GM18951 (cell line): ENCODE data around the gene GRB10.

Experiments used
- POLR2A ChIP-seq: IDR thresholded peaks from 4 replicates; pipeline ENCODE4 v1.6.1; 2011; ENCODE audit warnings: mild to moderate bottlenecking; ENCODE audit not compliant: insufficient read length, insufficient read depth; ENCODE audit errors: extremely low read depth
- in situ Hi-C: fragments of 300-500 bp; cut with MboI; formaldehyde crosslinking; loops from one replicate; pipeline ENCODE4 v1.12.0; 2022; ENCODE audit warnings: low sequenced_read_pairs, mixed read lengths, inconsistent platforms; ENCODE audit not compliant: unreplicated experiment

The GRB10 gene

DNA sequence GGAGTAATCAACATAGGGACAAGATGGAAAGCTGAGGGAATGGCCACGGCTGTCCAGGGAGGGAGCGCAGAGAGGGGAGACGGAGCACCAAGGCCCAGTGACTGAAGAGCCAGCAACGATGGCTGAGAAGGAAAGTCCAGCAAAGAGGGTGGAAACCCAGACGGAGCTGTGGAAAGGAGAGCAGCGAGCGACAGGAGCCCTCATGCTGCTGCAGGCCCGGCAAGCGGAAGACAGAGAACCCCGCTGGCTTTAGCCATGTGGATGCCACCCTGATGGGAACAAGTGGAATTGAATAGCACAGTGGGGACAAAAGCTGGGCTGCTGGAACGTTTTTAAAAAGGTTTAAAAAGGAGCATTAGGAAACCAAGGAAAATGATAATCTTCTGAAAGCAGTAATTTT lies 134.6 kb downstream of the GRB10 start:
- TF ChIP-seq POLR2A, result no peak
- in situ Hi-C loops, result no loop called here

DNA sequence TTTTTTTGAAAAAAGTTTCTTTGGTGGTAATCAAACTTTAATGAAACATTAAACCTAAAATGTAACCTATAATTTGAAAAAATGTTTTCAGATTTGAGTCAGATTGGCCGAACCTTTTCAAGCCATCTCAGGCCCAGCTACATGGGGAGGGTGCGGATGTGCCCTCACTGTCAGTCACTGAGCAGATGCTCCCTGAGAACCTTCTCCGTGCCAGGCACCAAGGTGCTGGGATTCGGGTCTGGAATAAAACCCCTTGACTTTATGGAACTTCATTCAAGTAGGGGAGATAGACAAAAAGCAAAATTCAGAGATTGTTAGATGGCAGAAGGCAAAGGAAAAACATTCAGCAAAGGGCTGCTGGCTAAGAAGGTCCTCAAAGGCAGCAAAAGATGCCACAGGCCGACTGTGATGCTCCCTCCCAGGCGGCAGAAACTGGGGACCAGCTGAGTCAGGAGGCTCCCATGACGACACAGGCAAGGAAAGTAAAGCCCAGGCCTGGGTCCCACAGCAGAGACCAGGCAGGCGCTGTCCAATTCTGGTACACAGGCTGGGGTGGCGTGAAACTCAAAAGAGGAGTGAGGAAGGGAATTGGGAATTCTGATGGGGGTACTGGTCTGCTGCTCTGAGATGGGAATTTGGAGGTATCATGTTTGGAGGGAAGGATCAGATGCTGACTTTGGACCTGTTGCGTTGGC lies 135.3 kb downstream of the GRB10 start:
- in situ Hi-C loops, result no loop called here
- no peak for TF ChIP-seq POLR2A

DNA sequence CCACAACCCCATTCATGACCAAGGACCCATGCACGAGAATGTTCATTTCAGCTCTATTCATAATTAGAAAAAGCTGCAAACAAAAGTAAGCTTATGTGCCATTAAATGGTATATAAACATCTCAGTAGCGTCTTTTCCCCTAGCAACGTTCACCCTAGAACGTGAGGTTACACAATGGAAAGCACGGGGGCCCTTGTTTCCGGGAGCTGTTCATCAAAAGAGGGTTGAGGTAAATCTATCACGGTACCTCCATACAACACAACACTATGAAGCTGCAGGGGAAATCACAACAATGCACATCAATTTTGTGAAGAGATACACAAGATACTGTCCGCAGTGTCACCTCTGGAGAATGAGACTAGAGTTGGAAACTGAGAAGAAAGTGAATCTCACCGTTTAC lies 136.6 kb downstream of the GRB10 start:
- TF ChIP-seq POLR2A, result no peak
- in situ Hi-C loops, result no loop called here

DNA sequence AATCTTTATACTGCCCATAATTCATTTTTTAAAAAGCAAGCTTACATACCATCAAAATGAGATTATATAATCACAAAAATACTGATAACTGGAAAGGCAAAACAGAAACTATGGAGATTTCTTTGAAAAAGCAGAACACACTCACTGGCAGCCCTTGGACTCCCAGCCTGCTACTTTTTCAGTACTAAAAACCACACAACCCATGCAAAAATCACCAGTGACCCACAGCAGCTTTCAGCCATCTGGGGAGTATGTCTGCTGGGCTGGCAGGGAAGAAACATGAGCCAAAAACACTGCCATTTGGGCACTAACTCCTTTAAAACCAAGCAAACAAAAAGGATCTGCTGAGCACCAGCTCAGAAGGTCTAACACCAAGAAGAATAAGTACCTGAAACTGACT lies 137.5 kb downstream of the GRB10 start:
- in situ Hi-C loops, result no loop called here

DNA sequence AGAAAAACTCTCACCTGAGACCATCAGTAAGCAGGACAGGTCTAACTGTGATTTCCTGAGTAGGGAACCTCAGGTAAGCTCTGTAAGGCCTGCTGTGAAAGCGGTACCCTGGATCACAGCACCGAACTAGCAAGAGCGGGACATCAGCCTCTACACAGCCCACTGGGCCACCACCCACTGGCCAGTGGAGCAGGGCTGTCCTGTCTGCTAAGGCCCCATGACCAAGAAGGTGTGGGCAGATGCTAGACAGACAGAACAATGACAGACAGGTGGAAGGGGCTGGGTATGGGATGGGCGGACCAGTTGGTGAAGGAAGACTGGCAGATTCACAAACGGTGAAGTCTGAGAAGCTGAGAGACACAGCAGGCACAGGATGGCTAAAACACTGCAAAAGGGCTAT lies 138.1 kb downstream of the GRB10 start:
- no peak for TF ChIP-seq POLR2A
- in situ Hi-C loops, result no loop called here

More for the DNA sequence above, 137.5 kb downstream of the GRB10 start:
- no peak for TF ChIP-seq POLR2A

DNA sequence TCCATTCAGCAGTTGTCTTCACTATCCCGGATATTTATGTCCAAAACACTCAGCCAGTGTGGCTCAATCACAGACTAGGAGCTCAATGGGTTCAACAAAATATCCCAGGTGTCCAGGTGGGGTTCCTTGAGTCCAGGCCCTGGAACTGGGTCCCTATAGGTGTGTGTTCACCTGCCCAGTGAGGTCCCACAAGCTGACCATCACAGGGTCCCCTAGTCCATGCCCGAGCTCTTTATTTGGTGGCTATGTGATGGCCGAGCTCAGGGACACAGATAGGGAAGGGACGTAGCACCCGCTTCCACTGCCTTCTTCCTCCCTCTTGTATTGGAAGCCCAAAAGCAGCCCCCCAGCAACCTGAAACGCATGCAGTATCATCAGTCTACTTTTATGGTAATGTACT lies 138.6 kb downstream of the GRB10 start:
- in situ Hi-C loops, result no loop called here
- TF ChIP-seq POLR2A, result no peak

DNA sequence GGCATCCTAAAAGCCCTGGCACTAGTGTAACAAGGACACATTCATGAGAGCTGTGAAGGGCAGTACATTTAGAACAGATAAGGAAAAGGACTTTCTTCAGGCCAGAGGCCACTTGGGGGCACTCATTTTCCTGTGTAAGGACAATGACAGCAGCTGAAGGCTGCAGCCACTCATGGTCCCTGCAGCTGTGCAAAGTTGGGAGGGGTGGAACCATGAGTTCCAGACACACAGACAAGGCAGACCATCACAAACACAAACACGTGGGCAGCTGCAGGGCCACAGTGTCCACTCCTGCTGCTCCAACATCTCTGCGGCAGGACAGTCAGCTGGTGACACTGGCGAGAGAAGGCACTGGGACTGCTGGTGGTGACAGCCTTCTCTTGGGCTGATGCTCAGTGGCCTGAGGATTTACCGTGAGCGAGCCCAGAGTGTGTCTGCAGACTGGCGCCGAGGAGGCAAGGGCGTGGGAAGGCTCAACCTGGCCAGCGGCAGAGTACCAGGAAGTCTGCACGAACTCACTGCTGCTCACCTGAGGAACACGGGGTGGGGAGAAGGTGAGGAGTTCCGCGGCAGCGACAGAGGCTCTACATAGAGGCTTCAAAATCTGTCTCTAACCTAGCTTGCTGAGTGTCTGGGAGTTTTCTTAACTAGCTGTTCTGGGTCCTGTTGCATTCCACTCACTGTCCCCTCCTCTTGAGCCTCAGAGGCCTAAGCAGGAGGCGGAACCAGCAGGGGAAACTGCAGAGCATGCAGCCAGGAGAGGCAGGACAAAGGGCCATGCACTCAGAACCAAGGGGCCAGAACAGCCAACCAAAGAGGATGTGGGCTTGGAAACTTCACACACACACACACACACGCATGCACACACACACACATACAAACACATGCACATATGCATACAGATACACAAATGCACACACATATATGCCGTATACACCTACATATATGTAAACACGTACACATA lies 141.0 kb downstream of the GRB10 start:
- in situ Hi-C loops, result no loop called here
- TF ChIP-seq POLR2A, result no peak

DNA sequence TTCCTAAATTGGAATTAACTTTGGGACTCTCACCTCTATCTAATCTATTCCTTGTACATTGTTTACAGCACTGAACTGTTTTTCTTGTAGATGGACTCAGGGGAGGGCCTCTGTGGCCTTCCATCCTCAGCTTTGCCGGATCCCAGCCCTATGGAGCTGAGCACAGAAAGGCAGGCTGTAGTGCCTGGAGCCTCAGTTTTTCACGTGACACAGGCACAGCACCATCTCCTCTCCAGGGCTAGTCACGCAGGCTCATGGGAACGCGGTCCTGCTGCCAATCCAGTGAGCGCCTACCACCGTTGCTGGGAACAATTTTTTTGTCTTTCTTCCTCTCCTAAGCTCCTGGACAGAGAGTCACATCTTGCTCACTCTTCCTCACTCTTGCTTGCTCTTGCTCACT lies 141.9 kb downstream of the GRB10 start:
- in situ Hi-C loops, result no loop called here
- no peak for TF ChIP-seq POLR2A

DNA sequence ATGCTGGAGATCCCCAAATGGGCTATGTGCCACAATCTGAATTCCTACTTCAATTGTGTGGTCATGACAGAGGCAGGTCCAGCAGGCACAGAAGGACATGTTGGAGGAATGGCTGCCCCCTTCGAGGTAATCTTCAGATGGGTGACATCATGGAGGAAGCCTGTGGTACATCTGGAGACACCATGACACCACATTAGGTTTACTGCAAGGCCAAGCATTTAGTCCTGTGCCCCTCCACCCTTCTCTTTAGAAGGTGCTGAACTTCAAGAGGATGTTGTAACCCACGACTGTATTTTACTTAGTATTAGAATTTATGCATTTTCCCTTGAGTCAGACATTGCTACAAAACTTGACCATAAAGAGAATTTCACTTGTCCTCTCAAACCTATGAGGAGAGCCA lies 142.4 kb downstream of the GRB10 start:
- in situ Hi-C loops, result no loop called here
- TF ChIP-seq POLR2A, result no peak

DNA sequence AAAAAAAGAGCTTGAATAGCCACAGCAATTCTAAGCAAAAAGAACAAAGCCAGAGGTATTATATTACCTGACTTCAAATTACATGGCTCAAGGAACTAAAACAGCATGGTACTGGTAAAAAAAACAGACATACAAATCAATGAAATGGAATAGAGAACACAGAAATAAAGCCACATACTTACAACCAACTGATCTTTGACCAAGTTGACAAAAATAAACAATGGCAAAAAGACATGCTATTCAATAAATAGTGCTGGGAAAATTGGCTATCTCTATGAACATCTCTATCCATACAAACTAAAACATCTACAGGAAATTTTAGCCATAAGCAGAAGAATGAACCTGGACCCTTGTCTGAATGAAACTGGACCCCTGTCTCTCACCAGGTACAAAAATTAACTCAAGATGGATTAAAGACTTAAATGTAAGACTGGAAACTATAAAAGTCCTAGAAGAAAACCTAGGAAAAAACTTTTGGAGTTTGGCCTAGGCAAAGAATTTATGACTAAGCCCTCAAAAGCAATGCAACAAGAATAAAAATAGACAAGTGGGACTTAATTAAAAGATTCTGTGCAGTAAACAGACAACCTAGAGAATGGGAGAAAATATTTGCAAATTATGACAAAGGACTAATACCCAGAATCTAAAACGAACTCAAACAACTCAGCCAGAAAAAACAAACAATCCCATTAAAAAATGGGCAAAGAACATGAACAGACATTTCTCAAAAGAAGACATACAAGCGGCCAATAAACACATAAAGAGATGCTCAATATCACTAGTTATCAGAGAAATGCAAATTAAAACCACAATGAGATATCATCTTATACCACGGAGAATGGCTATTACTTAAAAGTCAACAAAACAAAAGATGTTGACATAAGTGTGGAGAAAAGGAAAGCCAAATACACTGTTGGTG lies 144.7 kb downstream of the GRB10 start:
- TF ChIP-seq POLR2A, result no peak
- in situ Hi-C loops, result no loop called here

DNA sequence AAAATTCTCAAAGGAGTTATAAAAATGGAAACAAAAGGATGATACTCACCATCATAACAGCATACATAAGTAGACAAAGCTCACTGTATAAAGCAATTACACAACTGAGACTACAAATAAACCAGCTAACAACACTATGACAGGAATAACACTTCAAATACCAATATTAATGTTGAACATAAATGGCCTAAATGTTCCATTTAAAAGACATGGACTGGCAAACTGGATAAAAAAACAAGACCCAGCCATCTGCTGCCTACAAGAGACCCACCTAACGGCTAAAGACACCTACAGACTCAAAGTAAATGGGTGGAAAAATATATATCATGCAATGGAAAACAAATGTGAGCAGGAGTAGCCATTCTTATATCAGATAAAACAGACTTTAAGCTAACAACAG lies 148.3 kb downstream of the GRB10 start:
- TF ChIP-seq POLR2A, result no peak
- in situ Hi-C loops, result no loop called here

DNA sequence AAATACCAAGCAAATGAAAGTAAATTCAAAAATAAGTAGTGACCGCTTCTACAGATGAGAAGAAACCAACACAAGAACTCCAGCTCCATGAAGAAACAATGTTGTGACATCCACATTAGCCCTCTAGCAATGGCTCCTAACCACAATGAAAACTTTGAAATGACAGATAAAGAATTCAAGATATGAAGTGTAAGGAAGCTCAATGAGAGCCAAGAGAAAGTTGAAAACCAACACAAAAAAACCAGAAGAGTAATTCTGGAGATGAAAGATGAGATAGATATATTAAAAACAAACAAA lies 149.3 kb downstream of the GRB10 start:
- in situ Hi-C loops, result no loop called here

More for the DNA sequence above, 149.3 kb downstream of the GRB10 start:
- TF ChIP-seq POLR2A, result no peak
